GM18526 (cell line): ENCODE measurements around the gene LAMP1.

Experiments used
- POLR2A ChIP-seq: IDR thresholded peaks from 3 replicates; pipeline ENCODE4 v1.6.1; 2011; ENCODE audit not compliant: insufficient read length; ENCODE audit errors: extremely low read depth

The LAMP1 gene

DNA sequence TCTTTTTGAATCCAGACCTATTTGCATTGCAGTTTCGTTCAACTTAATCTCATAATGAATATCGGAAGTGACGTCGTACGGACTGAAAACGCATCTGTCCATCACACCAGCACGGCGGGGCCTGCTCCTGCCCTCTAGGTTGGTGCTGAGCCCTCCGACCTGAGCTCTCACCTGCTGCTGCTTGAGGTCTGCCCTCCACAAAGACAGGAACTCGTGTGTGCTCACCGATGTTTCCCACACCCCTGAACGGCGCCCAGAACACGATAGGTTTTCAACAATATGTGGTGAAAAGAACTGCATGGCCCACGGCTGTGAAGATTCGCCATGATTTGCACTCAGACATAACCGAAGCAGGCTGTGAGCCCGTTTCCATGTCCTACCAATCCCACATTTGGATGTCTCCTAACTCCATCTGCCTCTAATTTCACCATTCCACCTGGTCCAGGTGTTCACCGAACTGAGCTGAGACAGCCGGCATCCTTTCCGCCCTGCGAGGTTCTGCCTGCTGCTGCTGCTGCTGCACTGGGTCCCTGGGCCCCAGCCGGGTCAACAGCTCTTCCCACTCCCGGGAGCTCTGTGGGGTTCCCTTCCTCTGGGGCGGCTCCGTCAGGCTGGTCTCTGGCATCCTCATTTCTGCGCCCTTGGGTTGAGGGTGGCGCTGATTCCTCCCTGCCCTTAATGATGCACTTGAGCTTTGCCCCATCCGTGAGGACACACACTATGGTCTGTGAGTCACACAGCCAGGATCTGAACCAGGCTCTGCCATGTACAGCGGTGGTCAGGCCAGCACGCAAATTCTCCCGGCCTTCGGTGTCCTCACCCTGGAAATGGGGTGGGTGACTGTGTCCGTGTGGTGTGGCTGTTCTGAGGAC is 46.0 kb downstream of the LAMP1 start:
- no peak for TF ChIP-seq POLR2A

DNA sequence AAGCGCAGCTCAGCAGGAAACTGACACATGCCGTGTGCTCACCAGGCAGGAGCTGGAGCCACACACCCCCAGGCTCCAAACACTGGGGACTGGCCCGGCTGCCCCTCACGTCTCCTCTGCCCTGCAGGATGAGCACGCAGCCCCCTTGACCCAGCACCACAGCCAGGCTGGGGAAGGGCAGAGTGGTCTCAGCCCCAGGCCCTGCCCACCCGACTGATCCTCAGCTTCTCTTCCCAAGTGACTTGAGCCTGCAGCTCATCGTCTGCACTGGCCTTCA is 46.6 kb downstream of the LAMP1 start:
- no peak for TF ChIP-seq POLR2A

DNA sequence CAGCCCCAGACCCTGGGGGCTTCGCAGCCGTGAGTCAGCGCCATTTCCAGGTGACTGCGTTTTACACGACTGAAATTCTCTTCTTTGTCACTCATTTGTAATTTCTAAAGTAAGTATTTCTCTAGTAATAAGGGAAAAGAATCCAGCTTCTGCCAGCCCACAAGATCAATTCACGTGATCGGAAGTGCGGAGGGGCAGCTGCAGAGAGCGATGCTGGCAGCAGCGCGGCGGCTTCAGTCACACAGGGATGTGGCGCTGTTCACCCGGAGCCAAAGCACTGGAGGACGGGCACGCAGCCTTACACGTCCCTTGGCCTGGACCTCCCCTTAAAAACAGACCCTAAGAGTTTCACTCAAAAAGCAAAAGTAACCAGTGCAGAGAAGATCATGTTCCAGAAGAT is 48.4 kb downstream of the LAMP1 start:
- TF ChIP-seq POLR2A, result no peak

DNA sequence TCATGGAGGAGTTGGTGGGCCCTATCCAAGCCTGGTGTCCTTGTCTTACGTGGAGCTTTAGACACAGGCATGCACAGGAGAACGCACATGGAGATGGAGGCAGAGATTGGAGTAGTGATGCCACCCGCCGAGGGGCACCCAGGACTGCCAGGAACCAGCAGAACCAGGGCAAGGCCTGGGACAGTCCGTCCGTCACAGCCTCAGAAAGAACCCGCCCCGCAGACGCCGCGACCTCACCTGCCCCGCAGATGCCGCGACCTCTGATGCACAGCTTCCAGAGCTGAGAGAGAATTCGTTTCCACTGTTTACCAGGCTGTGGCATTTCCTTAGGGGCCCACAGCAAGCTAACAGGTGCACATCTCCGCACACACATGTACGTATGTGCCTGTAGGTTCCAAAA is 51.6 kb downstream of the LAMP1 start:
- no peak for TF ChIP-seq POLR2A

DNA sequence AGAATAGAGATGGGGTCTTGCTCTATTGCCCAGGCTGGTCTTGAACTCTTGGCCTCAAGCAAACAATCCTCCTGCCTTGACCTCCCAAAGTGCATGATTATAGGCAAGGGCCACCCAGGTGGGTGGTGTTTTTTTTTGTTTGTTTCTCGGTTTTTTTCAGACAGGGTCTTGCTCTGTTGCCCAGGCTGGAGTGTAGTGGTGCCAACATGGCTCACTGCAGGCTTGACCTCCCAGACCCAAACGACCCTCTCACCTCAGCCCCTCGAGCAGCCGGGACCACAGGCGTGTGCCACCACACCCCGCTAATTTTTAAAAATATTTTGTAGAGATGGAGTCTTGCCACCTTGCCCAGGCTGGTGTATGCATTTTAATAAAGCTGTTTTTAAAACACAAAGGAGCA is 52.0 kb downstream of the LAMP1 start:
- TF ChIP-seq POLR2A, result no peak

DNA sequence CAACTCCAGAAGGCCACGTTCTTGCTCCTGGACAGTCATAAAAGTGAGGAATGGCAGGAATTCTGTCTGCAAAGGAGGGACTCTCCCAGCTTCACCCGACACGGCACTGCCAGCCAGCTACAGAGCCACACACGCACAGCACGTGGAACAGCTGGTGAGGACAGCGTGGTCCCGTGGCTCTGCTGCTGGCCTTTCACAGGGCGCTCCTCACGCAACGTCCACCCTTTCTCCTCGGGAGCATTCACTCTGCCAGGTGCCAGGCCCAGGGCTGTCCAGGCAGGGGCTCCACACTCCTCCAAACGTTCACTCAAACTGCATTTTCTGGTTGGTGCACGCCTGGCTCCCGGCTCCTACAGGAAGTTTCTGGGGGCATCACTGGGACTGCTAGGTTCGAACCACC is 52.5 kb downstream of the LAMP1 start:
- no peak for TF ChIP-seq POLR2A

DNA sequence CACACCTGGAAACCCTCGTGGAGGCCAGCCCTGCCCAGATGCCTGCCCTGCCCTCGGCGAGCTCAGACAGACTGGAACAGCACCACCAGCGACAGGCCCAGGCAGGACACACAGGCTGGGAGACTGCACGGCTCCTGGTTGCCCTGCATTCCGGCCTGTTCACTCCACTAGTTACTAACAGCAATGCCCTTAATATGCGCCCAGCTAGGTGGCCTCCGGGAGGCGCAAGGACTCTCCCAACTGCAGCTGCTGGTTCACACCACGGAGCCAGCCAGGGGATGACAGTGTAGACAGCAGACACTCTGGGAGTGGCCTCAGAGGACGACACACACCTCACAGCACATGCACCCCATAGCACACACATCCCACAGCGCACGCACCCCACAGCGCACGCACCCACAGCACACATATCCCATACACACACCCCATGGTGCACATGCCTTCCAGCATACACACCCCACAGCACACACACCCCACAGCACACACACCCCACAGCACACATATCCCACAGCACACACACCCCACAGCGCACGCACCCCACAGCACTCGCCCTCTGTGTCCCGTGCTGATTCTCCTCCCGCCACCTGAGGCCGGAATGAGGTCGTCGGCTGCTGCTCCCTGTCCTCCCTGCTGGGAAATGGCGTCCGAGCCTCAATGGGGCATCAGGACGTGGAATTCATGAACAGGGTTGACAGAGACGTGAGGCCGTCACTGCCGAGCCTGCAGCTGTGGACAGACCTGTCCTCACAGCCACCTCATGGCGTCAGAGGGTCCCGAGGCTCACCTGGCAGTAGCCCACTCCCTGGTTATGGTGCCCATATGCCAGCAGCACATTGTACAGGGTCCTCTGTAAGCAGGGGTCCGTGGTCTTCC is 53.3 kb downstream of the LAMP1 start:
- no peak for TF ChIP-seq POLR2A

DNA sequence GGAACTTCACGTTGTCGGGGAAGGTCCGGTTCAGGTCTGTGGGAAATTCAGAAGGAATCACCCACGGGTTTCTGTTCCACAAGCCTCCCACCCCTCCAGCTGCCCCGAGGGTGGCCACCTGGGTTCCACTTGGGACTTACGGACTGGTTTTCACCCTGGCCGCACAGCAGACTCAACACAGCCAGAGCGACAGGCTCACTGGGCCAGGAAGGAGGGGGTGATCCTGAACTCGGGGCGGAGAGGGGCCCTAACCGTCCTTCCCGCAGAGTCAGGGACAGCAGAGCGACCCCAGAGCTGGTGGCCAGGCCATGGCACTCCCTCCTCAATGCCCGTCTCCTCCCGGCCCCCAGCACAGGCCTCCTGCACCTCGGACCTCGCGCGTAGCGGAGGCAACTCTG is 53.9 kb downstream of the LAMP1 start:
- no peak for TF ChIP-seq POLR2A

DNA sequence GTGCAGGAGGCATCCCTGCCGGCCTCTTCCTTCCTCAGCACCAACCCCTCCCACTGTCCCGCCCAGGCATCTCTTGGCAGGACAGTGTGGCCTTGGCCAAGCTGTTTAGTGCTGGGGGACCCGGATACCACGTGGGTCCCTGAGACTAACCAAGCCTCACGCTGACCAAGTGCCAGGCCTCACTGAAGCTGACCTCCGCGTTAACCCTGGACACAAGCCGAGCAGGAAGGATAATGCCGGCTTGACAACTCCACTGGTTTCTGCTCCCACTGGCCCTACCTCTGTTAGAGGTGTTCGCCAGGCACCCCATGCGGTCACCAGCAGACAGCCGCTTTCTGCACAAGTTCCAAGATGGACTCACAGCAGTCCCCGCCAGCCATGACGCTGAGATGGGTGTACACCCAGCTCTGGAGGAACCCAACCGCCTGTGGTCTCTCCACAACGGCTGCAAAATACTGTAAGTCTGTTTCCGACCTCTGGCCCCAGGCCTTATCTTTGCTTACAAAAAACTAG is 54.5 kb downstream of the LAMP1 start:
- no peak for TF ChIP-seq POLR2A

DNA sequence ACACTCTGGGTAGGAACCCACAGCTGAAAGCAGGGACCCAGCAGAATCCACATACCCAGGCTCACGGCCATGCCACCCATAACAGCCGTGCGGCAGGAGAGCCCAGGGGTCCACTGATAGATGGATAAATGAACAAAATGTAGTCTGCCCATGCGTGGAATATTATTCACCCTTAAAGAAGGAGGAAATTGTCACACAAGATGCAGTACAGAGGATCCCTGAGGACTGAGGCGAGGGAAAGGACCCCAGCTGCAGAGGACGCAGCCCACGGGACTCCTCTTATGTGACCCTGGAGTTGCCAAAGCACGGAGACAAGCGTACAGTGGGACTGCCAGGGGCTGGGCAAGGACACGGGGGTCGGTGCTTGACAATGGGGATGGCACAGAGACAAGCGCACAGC is 56.2 kb downstream of the LAMP1 start:
- no peak for TF ChIP-seq POLR2A

DNA sequence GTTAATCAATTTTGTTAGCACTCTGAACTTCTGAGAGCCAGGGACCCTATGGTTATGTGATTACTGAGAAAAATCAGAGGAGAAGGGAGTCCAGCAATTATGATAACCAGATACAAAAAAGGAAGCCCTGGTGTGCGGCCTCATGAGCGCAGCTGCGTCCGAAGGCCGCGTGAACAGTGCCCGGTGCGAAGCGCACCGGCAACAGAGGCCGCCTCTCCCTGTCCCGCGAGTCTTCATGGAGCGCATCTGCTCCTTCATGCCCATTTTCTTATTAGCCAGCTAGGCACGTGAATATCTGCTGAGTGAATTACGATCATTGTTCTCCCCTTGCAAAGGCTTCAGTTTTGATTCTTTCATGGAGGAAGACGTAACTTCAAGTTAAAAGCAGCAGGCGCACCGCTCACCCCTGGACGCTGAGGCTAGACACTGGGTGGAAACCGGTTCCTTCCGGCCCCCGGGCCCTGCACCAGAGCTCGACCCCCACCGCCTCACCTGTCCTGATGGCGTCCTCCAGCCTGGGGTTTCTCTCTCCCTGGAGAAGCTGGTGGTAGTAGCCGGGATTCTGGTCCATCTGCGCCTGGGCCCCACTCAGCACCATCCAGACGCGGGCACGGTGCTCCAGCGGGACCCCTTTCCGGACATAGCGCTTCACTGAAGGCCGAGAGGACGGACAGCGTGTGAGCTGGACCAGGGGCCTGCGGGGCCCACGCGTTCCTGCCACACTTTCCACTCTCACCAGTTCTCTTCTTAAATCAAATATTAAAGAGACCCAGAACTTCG is 58.0 kb downstream of the LAMP1 start:
- no peak for TF ChIP-seq POLR2A

DNA sequence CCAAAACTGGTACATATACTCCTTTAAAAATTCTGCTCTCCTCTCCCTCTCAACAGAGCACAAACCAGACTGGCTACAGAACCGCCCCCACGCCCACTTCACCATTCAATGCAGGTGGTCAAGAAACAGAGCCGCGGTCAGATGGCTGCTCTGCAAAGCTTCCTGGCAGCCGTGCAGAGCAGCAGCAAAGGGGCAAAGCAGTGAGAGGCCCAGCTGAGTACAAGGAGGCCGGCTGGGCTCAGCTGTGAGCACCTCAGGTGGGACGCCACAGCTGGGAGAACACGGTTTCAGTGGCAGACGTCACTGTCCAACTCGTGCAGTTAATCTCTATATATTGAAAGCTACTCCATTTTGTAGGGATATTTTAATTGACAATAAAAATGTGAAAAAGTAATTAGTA is 58.6 kb downstream of the LAMP1 start:
- no peak for TF ChIP-seq POLR2A

DNA sequence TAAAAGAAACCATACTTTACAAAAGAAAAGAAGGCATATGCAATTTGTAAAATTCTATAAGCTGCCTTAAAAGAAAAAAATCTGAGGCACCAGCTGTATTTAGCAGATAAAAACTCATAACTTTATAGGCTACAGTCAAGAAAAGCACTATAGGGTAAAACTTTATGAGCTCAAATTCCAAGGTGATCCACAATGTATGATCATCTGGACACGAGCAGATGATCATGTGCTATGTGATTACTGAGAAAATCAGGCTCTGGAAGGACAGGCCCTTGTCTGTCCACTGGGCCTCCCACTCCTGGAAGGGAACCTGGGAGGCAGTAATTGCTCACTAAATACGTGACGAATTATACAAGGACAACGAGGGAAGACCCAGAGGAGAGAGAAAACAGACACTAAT is 59.6 kb downstream of the LAMP1 start:
- TF ChIP-seq POLR2A, result no peak

DNA sequence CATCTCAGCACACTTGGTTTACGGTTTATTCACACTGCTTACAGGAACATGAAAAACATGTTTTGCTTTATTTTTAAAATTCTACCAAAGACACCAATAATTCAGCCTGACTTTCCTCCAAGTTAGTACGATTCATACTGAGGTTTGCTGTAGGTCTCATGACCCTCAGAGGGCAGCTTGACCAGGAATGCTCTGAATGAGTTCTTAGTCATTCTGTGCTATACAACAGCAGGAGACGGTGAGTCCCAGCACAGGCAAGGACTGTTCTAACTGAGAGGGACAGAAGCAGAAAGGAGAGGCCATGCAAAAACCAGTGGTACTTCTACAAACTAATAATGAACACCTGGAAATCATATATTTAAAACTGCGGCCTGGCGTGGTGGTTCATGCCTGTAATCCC is 60.5 kb downstream of the LAMP1 start:
- TF ChIP-seq POLR2A, result no peak

DNA sequence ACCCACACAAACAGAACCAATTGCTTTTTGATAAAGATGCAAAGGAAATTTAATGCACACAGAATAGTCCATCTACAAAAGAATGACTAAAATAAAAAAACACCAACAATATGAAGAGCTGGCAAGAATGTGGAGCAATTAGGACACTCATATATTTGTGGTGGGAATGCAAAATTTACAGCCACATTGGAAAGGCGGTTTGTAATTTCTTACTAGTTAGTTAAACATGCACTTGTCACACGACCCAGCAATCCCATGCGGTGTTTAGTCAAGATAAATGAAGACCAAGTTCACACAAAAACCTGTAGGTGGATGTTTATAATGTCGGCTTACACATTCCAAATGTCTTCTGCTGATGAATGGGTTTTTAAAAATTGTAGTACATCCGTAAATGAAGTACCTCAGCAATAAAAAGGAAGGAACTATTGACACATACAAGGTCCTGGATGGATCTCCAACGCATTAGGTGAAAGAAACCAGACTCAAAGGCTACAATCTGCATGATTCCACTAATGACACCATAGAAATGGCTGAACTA is 61.7 kb downstream of the LAMP1 start:
- TF ChIP-seq POLR2A, result no peak
